GM21717 (cell line): ENCODE data around the gene RGL1.
"Not testable (repeated sequence)": the region's sequence is repeated elsewhere in the genome, so short reads cannot be mapped to it uniquely, and the experiment has no call there.

Source experiments
- ATAC-seq: cut with Tn5 transposase; IDR thresholded peaks from one replicate; pipeline ENCODE4 v1.9.1; 2021; ENCODE audit warnings: mild to moderate bottlenecking, moderate library complexity; ENCODE audit not compliant: unreplicated experiment

The RGL1 gene

GRCh38 chr1:183783767-183784637, 20.9 kb upstream of the RGL1 start:
- no peak for ATAC-seq

GRCh38 chr1:183785921-183786320, 19.0 kb upstream of the RGL1 start:
- ATAC-seq: not testable (repeated sequence)

- no peak for ATAC-seq
These were observed 17.2 kb upstream of the RGL1 start for GRCh38 chr1:183787704-183788103.

GRCh38 chr1:183791319-183791718, 13.6 kb upstream of the RGL1 start:
- ATAC-seq: no peak

- ATAC-seq: no peak
These were observed 12.6 kb upstream of the RGL1 start for GRCh38 chr1:183792300-183792699.

GRCh38 chr1:183794088-183794487, 10.8 kb upstream of the RGL1 start:
- no peak for ATAC-seq

- no peak for ATAC-seq
These were observed 4.5 kb upstream of the RGL1 start for GRCh38 chr1:183800449-183800848.

GRCh38 chr1:183801649-183802048, 3.3 kb upstream of the RGL1 start:
- no peak for ATAC-seq

GRCh38 chr1:183804387-183804786, 533 bp upstream of the RGL1 start:
- ATAC-seq: no peak

GRCh38 chr1:183806125-183806524, 1.2 kb downstream of the RGL1 start:
- no peak for ATAC-seq

- ATAC-seq: no peak
These were observed 1.8 kb downstream of the RGL1 start for GRCh38 chr1:183806675-183807074.

GRCh38 chr1:183807549-183808168, 2.7 kb downstream of the RGL1 start:
- peak; percentile 54 for ATAC-seq

GRCh38 chr1:183808296-183809027, 3.5 kb downstream of the RGL1 start:
- ATAC-seq: no peak

GRCh38 chr1:183810121-183810520, 5.2 kb downstream of the RGL1 start:
- ATAC-seq: no peak

GRCh38 chr1:183810756-183811544, 6.0 kb downstream of the RGL1 start:
- no peak for ATAC-seq

GRCh38 chr1:183812128-183812527, 7.2 kb downstream of the RGL1 start:
- no peak for ATAC-seq

GRCh38 chr1:183812686-183813569, 8.0 kb downstream of the RGL1 start:
- no peak for ATAC-seq

- ATAC-seq: no peak
These were observed 9.3 kb downstream of the RGL1 start for GRCh38 chr1:183814121-183814681.

- ATAC-seq: no peak
These were observed 11.2 kb downstream of the RGL1 start for GRCh38 chr1:183816110-183816509.
